ENCODE data around the gene RCBTB1.

GRCh38 chr13:49545661-49546060, 39.7 kb downstream of the RCBTB1 start:
- TF ChIP-seq, protein P1, sequence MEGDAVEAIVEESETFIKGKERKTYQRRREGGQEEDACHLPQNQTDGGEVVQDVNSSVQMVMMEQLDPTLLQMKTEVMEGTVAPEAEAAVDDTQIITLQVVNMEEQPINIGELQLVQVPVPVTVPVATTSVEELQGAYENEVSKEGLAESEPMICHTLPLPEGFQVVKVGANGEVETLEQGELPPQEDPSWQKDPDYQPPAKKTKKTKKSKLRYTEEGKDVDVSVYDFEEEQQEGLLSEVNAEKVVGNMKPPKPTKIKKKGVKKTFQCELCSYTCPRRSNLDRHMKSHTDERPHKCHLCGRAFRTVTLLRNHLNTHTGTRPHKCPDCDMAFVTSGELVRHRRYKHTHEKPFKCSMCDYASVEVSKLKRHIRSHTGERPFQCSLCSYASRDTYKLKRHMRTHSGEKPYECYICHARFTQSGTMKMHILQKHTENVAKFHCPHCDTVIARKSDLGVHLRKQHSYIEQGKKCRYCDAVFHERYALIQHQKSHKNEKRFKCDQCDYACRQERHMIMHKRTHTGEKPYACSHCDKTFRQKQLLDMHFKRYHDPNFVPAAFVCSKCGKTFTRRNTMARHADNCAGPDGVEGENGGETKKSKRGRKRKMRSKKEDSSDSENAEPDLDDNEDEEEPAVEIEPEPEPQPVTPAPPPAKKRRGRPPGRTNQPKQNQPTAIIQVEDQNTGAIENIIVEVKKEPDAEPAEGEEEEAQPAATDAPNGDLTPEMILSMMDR (IDR thresholded peaks at IDR 0.05): no peak
- no peak for TF ChIP-seq POLR2A (IDR thresholded peaks at IDR 0.05)
